NOMO-1 (cell line): Measurements from ENCODE around the gene AK4.
"Not testable (repeated sequence)": the region's sequence is repeated elsewhere in the genome, so short reads cannot be mapped to it uniquely, and the experiment has no call there.

ENCODE experiments used
- DNase-seq, 2 experiments: peaks; one replicate each; lab custom pipeline; 2025; ENCODE audit not compliant: unreplicated experiment in 2 of 2; lab: John Stamatoyannopoulos, UW

AK4 gene

DNA sequence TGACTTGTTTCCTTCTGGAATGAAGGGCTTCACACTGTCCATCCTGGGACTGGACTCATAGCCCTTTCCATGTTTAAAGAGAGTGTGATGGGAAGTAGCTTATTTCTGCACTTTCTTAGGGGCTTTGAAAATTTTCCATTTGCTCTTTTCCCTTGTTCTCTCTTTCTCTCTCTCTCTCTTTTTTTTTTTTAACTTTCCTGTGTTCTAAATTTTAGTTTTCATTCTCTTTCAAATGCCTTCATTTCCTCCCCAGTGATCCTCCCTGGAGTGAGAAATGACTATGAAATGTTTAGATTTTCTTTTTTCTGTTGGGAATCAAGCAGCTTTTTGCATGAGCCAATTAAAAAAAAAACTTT lies 2.1 kb downstream of the AK4 start:
- DNase-seq: no peak

- DNase-seq: no peak
Observed at GRCh38 chr1:65150583-65151263, 2.7 kb downstream of the AK4 start.

- DNase-seq: no peak
Observed at GRCh38 chr1:65151641-65152040, 3.6 kb downstream of the AK4 start.

DNA sequence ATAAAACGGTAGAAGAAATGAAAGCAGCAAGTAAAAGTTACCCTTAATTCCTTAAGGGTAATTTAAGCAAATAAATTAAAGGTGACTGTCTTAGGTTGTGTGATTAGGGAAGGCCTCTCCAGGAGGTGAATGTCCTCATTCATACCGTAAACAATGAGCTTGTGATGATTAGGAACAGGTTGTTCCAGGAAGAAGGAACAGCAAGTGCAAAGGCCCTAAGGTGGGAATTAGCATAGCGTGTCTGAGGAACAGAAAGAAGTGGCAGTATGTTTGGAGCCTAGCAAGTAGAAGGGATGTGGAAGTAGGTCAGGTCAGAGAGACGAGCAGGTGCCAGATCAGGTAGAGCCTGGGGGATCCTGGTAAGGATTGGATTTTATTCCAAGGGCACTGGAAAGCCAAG lies 5.6 kb downstream of the AK4 start:
- DNase-seq: no peak

- no peak for DNase-seq
Observed at GRCh38 chr1:65156910-65157545, 9.0 kb downstream of the AK4 start.

GRCh38 chr1:65157546-65157941 lies 9.5 kb downstream of the AK4 start:
- no peak for DNase-seq

DNA sequence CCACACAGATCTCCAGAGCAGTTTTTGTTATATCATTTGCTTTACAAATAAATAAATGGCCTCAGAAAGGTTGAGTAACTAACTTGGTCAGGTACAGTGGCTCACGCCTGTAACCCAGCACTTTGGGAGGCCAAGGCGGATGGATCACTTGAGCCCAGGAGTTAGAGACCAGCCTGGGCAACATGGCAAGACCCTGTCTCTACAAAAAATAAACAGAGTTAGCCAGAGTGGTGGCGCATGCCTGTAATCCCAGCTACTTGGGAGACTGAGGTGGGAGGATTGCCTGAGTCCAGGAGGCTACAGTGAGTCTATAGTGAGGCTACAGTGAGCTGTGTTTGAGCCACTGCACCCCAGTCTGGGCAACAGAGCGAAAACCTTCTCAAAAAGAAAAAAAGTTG lies 11.3 kb downstream of the AK4 start:
- DNase-seq: not testable (repeated sequence)

- no peak for DNase-seq
Observed at GRCh38 chr1:65159801-65160523, 12.0 kb downstream of the AK4 start.

GRCh38 chr1:65163201-65163805 lies 15.3 kb downstream of the AK4 start:
- peak; percentile 51 to 71 for DNase-seq

GRCh38 chr1:65164101-65164500 lies 16.1 kb downstream of the AK4 start:
- not testable (repeated sequence) for DNase-seq

- DNase-seq: peak; percentile 3 to 18
Observed at GRCh38 chr1:65164633-65165032, 16.6 kb downstream of the AK4 start.

GRCh38 chr1:65165269-65165993 lies 17.4 kb downstream of the AK4 start:
- DNase-seq: peak; percentile 94

- peak; percentile 18 to 35 for DNase-seq
Observed at GRCh38 chr1:65166572-65167305, 18.7 kb downstream of the AK4 start.

- DNase-seq: no peak
Observed at GRCh38 chr1:65167586-65168242, 19.7 kb downstream of the AK4 start.

GRCh38 chr1:65168867-65169266 lies 20.9 kb downstream of the AK4 start:
- DNase-seq: no peak

DNA sequence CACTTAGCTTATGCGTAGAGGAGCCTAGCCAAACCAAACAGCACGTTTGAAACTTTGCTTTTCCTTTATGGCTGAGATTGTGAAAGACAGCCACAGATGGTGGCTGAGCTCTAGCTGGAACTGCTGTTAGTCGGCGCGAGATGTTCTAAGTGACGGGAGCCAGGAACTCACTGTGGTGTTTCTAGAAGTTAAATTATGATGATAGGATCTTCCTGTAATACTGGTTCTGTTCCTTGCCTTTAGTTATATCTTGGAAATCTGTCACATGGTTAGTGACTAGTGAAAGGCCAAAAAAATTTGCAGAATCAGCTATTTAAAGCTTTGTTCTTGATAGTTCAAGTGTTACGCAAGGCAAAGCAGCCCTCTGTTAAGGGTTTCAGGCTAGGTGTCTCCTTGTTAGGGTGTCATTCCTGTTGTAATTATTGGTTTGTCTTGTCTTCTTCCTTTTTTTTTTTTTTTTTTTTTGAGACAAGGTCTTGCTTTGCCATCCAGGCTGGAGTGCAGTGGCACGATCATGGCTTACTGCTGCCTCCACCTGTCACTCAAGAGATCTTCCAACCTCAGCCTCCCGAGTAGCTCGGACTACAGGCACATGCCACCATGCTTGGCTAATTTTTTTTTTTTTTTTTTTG lies 22.6 kb downstream of the AK4 start:
- peak; percentile 73 to 86 for DNase-seq

GRCh38 chr1:65172936-65173690 lies 25.1 kb downstream of the AK4 start:
- DNase-seq: no peak

DNA sequence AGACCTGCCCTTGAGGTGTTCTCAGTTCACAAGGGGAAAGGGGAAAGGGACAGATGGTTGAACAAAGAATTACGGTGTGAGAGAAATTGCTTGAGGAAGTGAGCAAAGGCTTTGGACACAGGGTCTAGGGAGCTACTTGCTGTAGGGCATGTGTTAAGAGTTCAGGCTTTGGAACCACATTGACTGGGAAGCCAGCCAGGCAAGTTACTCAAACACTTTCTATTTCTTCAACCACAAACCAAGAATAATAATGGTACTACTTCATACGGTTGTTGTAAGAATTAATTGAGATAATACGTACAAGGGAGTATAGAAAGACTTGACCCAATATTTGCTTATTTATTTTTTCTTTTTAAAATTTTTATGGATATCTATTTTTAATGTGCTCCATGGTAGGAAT lies 26.6 kb downstream of the AK4 start:
- DNase-seq: peak; percentile 77 to 95
